ENCODE measurements around the gene PKP3.

- TF ChIP-seq CTCF (IDR thresholded peaks at IDR 0.05; ENCODE audit: low read depth, low read length) = no peak
- TF ChIP-seq POLR2A (IDR thresholded peaks at IDR 0.05; ENCODE audit: extremely low read depth, insufficient read length) = no peak
- no peak for TF ChIP-seq MAX (IDR thresholded peaks at IDR 0.05; ENCODE audit: low read depth, low read length)
Observed at GRCh38 chr11:428295-428694, 34.3 kb downstream of the PKP3 start.

Measured in NB4 (cell line).